ENCODE data around the gene PIK3C2A. TPM values are rescaled to one million over a fixed set of nuclear protein-coding genes. Genes with fewer than 3 reads are reported as not detected.

PIK3C2A gene
- total and polyA plus RNA-seq, 9 donors, result 12.0 to 66.1 (median 53.9) TPM

- 63 to 68% (median 66%) methylated on average over 2 of the region's 2 CpGs for WGBS, 3 donors
- TF ChIP-seq POLR2A (IDR thresholded peaks at IDR 0.05), result no peak
- TF ChIP-seq CTCF (IDR thresholded peaks at IDR 0.05), result no peak
- H3K36me3 ChIP-seq, result no peaks in the 10 kb centered on the region
- H3K4me1 ChIP-seq (ENCODE audit: insufficient read depth), result peaks cover 5% of the 10 kb centered on the region
- intact Hi-C loops (cut with DNase I), result no loop called here
- H3K27me3 ChIP-seq, result no peaks in the 10 kb centered on the region
- no peaks in the 10 kb centered on the region for H3K9me3 ChIP-seq
- DNase-seq, result no peak
- no peak overlapping the region for H3K4me3 ChIP-seq
- no peak overlapping the region for H3K27ac ChIP-seq
Measured at GRCh38 chr11:17162376-17162775, 45.4 kb downstream of the PIK3C2A start.

GRCh38 chr11:17161515-17161914 lies 46.3 kb downstream of the PIK3C2A start:
- 47 to 70% (median 60%) methylated on average over 1 of the region's 1 CpG for WGBS, 3 donors
- peaks cover 5% of the 10 kb centered on the region for H3K4me1 ChIP-seq (ENCODE audit: insufficient read depth)
- no peak overlapping the region for H3K27ac ChIP-seq
- TF ChIP-seq CTCF (IDR thresholded peaks at IDR 0.05) (no peak), POLR2A (IDR thresholded peaks at IDR 0.05) (no peak), EP300 (IDR thresholded peaks at IDR 0.05) (no peak)
- no peak for DNase-seq
- no peaks in the 10 kb centered on the region for H3K9me3 ChIP-seq
- no peak overlapping the region for H3K4me3 ChIP-seq
- intact Hi-C loops (cut with DNase I), result no loop called here
- no peaks in the 10 kb centered on the region for H3K36me3 ChIP-seq
- no peaks in the 10 kb centered on the region for H3K27me3 ChIP-seq

- no peaks in the 10 kb centered on the region for H3K36me3 ChIP-seq
- H3K9me3 ChIP-seq, result no peaks in the 10 kb centered on the region
- H3K27ac ChIP-seq, result no peak overlapping the region
- intact Hi-C loops (cut with DNase I), result no loop called here
- H3K27me3 ChIP-seq, result no peaks in the 10 kb centered on the region
- DNase-seq, result no peak
- peaks cover 5% of the 10 kb centered on the region for H3K4me1 ChIP-seq (ENCODE audit: insufficient read depth)
- no peak overlapping the region for H3K4me3 ChIP-seq
- WGBS, 3 donors, result 84 to 93% (median 87%) methylated on average over 3 of the region's 3 CpGs
- no peak for TF ChIP-seq EP300 (IDR thresholded peaks at IDR 0.05)
- no peak for TF ChIP-seq POLR2A (IDR thresholded peaks at IDR 0.05)
- TF ChIP-seq CTCF (IDR thresholded peaks at IDR 0.05), result no peak
Measured at GRCh38 chr11:17159441-17159840, 48.3 kb downstream of the PIK3C2A start.

Other genes starting within 250 kb of the PIK3C2A start
- gene PLEKHA7, start 193.6 kb downstream of the PIK3C2A start, total RNA-seq, result 10 to 100 TPM in 6 of 7 donors, 1 to 10 TPM in 1; 9.6 to 29.5 (median 15.9) TPM
- gene PLEKHA7, start 193.6 kb downstream of the PIK3C2A start, polyA plus RNA-seq, result 10 to 100 TPM; 12.2 to 16.7 TPM
- 1,000 to 10,000 TPM; 1,394 to 4,750 (median 1,901) TPM for gene RPS13, start 130.3 kb downstream of the PIK3C2A start, total RNA-seq
- 1,000 to 10,000 TPM; 2,581 to 4,383 TPM for gene RPS13, start 130.3 kb downstream of the PIK3C2A start, polyA plus RNA-seq
- gene NUCB2, start 68.8 kb upstream of the PIK3C2A start, total RNA-seq, result 100 to 1,000 TPM in 2 of 7 donors, 10 to 100 TPM in 5; 36.7 to 116 (median 86.1) TPM
- gene NUCB2, start 68.8 kb upstream of the PIK3C2A start, polyA plus RNA-seq, result 100 to 1,000 TPM in 1 of 2 donors, 10 to 100 TPM in 1; 57.6 to 108 TPM
- 1 to 10 TPM; 2.4 to 7.7 (median 4.0) TPM for gene NCR3LG1, start 143.8 kb upstream of the PIK3C2A start, total RNA-seq
- gene NCR3LG1, start 143.8 kb upstream of the PIK3C2A start, polyA plus RNA-seq, result 1 to 10 TPM in 1 of 2 donors, under 1 TPM in 1; 0.75 to 3.5 TPM
- under 1 TPM in 6 of 7 donors, not detected in 1; 0.35 to 0.92 (median 0.61) TPM for gene KCNJ11, start 180.7 kb upstream of the PIK3C2A start, total RNA-seq
- gene KCNJ11, start 180.7 kb upstream of the PIK3C2A start, polyA plus RNA-seq, result under 1 TPM in 1 of 2 donors, not detected in 1; 0.31 TPM